ENCODE measurements around the gene TMEM184B.

The TMEM184B gene

DNA sequence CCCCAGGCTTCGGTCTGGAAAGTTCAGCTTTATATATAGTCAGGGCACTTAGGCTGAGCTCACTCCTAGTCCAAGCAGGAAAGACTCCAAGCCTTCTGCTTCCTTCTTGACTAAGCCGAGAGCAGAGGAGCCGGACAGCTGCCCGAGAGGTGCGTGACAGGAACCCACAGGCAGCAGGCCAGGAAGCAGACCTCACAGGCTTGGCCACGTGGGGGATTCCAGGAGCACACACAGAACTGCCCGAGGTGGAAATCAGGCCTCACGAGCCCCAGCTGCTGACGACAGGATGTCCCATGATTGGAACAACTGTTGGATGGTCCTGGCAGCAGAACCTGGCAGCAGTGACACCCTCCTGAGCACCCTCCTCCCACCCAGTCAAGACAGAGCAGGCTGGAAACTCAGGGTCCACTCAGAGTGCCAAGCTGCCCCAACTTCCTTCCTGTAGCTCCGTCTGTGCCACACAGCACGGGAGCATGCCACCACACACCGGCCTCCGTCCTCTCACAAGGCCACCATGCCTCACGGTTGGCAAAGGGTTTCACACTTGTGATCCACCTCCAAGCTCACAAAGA is 96.6 kb downstream of the TMEM184B start:
- peaks cover 51% of the 10 kb centered on the region for H3K4me1 ChIP-seq (ENCODE audit: control insufficient read depth, insufficient read depth, low read length, unreplicated experiment)

DNA sequence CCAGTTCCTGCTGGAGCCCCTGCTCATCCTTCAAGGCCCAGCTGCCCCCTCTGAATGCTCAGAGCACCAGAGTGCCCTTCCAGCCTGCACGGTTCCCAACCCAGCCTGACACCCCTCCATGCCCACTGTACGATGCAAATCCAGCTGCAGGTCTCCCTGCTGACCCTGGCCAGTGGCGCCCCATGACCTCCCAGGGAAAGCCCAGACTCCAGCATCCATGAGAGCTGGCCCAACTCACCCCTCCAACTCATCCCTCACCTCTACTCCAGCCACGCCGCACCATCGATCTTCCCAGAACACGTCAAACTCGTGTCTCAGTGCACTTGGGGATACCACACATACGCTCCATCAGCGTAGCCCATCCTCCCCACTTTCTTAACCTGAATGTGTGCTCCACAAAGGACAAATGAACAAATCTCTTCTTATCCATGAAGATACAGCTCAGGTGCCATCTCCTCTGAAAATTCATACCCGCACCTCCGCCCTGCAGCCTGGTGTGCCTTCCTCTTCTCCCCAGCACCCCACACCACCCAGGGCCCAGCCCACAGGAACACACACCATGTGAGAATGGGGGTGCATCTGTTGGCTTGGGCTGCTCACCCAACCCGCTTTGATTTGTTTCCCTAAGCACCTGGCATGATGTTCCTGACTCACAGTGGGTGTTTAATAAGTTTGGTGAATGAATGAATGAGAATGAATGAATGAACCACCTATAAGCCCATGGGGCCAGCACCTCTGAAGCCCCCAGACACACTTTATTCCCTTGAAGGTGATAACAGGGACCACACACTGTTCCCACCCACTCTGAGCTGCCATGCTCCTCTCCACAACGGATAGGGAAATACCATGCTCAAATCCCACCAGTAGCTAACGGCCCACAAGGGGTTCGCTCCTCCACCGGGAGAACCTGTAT is 97.3 kb downstream of the TMEM184B start:
- Histone ChIP-seq H3K27ac (ENCODE audit: low read depth, low read length) (peak overlapping the region; percentile 39; the same call in 1 of the 2 replicates), H3K4me1 (ENCODE audit: control insufficient read depth, insufficient read depth, low read length, unreplicated experiment) (peaks cover 43% of the 10 kb centered on the region), H3K79me2 (ENCODE audit: control insufficient read depth, insufficient read depth, low read length, unreplicated experiment) (no peaks in the 10 kb centered on the region), H3K36me3 (ENCODE audit: insufficient read depth, low read length) (no peaks in the 10 kb centered on the region), H3K4me3 (ENCODE audit: low read depth, low read length) (no peak overlapping the region), H2AFZ (ENCODE audit: low read length, unreplicated experiment) (no peak overlapping the region), H3K27me3 (ENCODE audit: insufficient read depth, low read length) (no peaks in the 10 kb centered on the region)

More for the DNA sequence above, 96.6 kb downstream of the TMEM184B start:
- Histone ChIP-seq H3K27me3 (ENCODE audit: insufficient read depth, low read length) (no peaks in the 10 kb centered on the region), H3K4me3 (ENCODE audit: low read depth, low read length) (no peak overlapping the region), H3K36me3 (ENCODE audit: insufficient read depth, low read length) (no peaks in the 10 kb centered on the region), H3K27ac (ENCODE audit: low read depth, low read length) (peak overlapping the region; percentile 47; the same call in 1 of the 2 replicates), H3K79me2 (ENCODE audit: control insufficient read depth, insufficient read depth, low read length, unreplicated experiment) (no peaks in the 10 kb centered on the region), H2AFZ (ENCODE audit: low read length, unreplicated experiment) (no peak overlapping the region)

DNA sequence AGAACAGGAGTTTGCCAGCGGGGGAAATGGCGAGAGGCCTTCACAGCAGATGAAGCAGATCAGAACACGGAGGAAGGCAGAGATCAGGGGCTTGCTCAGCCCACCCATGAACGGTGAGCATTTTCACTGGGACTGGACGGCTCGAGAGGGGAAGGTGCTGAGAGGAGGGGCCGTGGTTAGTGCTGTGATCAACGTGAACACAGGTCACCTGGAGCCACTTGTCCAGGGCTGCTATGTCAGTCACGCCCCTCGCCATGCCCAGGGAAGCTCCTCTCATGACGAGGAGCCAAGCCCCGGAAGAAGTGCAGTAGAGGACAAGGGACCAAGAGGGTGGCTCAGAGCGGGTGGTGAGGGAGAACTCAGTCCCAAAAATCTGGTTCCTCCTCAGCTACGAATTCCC is 98.2 kb downstream of the TMEM184B start:
- Histone ChIP-seq H2AFZ (ENCODE audit: low read length, unreplicated experiment) (no peak overlapping the region), H3K79me2 (ENCODE audit: control insufficient read depth, insufficient read depth, low read length, unreplicated experiment) (no peaks in the 10 kb centered on the region), H3K27me3 (ENCODE audit: insufficient read depth, low read length) (no peaks in the 10 kb centered on the region), H3K27ac (ENCODE audit: low read depth, low read length) (no peak overlapping the region), H3K4me3 (ENCODE audit: low read depth, low read length) (no peak overlapping the region), H3K36me3 (ENCODE audit: insufficient read depth, low read length) (no peaks in the 10 kb centered on the region), H3K4me1 (ENCODE audit: control insufficient read depth, insufficient read depth, low read length, unreplicated experiment) (peaks cover 35% of the 10 kb centered on the region)

DNA sequence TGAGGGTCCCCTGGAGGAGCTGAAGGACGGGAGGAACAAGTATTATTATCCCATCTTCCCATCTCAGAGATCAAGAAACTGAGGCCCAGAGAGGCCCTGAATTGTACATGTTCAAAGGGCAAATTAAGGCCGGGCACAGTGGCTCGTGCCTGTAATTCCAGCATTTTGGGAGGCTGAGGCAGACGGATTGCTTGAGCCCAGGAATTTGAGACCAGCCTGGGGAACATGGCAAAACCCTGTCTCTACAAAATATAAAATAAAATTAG is 99.2 kb downstream of the TMEM184B start:
- Histone ChIP-seq H3K4me1 (ENCODE audit: control insufficient read depth, insufficient read depth, low read length, unreplicated experiment) (peaks cover 27% of the 10 kb centered on the region), H3K79me2 (ENCODE audit: control insufficient read depth, insufficient read depth, low read length, unreplicated experiment) (no peaks in the 10 kb centered on the region), H3K27ac (ENCODE audit: low read depth, low read length) (no peak overlapping the region), H3K27me3 (ENCODE audit: insufficient read depth, low read length) (no peaks in the 10 kb centered on the region), H3K4me3 (ENCODE audit: low read depth, low read length) (no peak overlapping the region), H2AFZ (ENCODE audit: low read length, unreplicated experiment) (no peak overlapping the region), H3K36me3 (ENCODE audit: insufficient read depth, low read length) (no peaks in the 10 kb centered on the region)

DNA sequence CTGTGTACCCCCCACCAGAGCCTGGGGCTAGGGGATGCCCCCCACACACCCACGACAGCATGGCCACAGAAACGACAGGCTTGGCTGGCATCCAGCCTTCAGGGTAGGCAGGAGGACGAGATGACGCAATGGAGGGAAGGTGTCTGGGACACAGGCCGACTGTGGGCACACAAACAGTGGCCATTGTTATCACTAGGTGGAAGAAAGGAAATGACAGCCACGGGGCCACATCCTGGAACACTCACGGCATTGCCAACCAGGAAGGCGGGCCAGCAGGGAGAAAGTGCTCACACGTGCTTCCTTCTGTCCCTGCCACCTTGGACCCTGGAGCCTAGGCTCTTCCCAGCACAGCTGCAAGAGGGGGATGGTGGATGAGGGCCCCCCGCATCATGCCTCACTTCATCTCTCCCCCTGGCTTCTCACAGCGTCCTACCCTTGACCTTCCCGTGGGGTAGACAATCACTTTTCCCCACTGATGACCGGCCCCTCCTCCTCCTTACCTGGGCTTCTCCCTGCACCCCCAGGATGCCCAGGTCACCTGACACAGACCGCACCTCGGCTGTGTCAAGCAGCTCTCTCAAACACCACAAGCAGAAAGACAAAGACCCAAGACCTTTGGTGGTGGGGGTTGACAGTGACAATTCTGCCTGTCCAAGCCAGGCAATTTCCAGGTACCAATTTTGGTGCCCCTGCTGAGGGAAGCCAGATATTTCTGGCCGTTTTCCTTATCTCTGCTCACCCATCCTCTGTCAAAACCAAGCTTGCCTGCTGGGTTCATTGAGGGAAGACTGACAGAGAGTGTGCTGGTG is 99.8 kb downstream of the TMEM184B start:
- Histone ChIP-seq H2AFZ (ENCODE audit: low read length, unreplicated experiment) (peak overlapping the region; percentile 1), H3K27me3 (ENCODE audit: insufficient read depth, low read length) (no peaks in the 10 kb centered on the region), H3K4me1 (ENCODE audit: control insufficient read depth, insufficient read depth, low read length, unreplicated experiment) (peaks cover 22% of the 10 kb centered on the region), H3K4me3 (ENCODE audit: low read depth, low read length) (no peak overlapping the region), H3K27ac (ENCODE audit: low read depth, low read length) (peak overlapping the region; percentile 48; the same call in 1 of the 2 replicates), H3K79me2 (ENCODE audit: control insufficient read depth, insufficient read depth, low read length, unreplicated experiment) (no peaks in the 10 kb centered on the region), H3K36me3 (ENCODE audit: insufficient read depth, low read length) (no peaks in the 10 kb centered on the region)

DNA sequence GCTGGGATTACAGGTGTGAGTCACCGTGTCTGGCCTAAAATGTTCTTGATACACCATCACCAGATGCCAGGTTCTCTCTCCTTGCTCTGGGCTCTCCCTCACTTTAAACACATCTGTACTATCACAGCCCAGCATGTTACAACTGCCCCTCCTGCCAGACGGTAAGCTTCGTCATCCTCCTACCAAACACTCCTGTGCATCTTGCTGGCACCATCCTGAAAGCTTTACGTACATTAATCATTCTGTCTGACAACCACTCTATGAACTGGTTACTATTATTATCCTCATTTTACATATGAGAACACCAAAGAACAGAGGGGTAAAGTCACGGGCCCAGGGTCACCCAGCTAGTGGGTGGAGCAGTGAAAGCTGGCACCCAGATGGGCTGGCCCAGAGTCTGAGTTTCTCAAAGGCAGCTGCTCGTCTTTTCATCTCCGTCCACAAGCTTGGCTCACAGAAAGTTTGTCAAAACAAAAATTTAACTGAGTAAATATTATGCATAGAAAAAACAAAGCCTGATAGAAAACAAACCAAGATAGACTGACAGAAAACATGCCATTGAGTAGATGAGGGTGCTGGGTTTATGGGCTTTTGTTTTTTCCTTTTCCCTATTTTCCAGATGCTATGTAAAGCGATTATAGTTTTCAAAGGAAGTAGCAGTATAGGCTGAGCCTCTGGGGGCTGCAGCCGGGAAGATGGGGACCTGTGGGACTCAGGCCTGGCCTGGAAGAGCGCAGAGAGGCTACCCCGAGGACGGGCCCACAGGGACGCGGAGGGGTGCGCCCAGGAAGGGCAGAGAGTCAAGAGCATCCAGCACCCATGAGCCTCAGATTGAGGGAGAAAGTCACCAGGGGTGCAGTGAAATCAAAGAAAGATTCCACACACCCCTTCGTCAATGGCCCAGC is 100.6 kb downstream of the TMEM184B start:
- peak overlapping the region; percentile 48; the same call in 1 of the 2 replicates for H3K27ac ChIP-seq (ENCODE audit: low read depth, low read length)
- peaks cover 16% of the 10 kb centered on the region for H3K4me1 ChIP-seq (ENCODE audit: control insufficient read depth, insufficient read depth, low read length, unreplicated experiment)
- no peak overlapping the region for H3K4me3 ChIP-seq (ENCODE audit: low read depth, low read length)

DNA sequence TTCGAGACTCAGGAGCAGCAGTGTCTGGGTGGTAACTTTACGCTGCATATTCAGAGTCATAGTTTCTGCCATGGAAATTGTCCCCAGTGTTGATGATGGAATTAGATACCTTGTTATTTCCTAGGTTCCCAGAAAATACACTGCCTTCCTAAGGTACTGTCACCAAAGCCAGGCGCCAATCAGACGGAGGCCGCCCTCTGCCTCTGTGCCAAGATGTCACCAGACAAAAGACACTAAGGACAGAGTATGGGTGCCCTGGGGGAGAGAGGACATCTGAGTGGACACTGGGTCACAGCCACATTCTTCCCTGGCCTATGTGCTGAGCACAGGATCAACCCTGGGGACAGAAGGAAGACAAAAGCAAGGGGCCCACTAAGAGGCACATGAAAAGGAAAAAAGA is 102.3 kb downstream of the TMEM184B start:
- no peaks in the 10 kb centered on the region for H3K27me3 ChIP-seq (ENCODE audit: insufficient read depth, low read length)
- H3K27ac ChIP-seq (ENCODE audit: low read depth, low read length), result no peak overlapping the region
- H2AFZ ChIP-seq (ENCODE audit: low read length, unreplicated experiment), result no peak overlapping the region
- no peaks in the 10 kb centered on the region for H3K36me3 ChIP-seq (ENCODE audit: insufficient read depth, low read length)
- no peak overlapping the region for H3K4me3 ChIP-seq (ENCODE audit: low read depth, low read length)
- H3K4me1 ChIP-seq (ENCODE audit: control insufficient read depth, insufficient read depth, low read length, unreplicated experiment), result peaks cover 12% of the 10 kb centered on the region
- no peaks in the 10 kb centered on the region for H3K79me2 ChIP-seq (ENCODE audit: control insufficient read depth, insufficient read depth, low read length, unreplicated experiment)

More for the DNA sequence above, 100.6 kb downstream of the TMEM184B start:
- Histone ChIP-seq H3K79me2 (ENCODE audit: control insufficient read depth, insufficient read depth, low read length, unreplicated experiment) (no peaks in the 10 kb centered on the region), H2AFZ (ENCODE audit: low read length, unreplicated experiment) (no peak overlapping the region), H3K27me3 (ENCODE audit: insufficient read depth, low read length) (no peaks in the 10 kb centered on the region), H3K36me3 (ENCODE audit: insufficient read depth, low read length) (no peaks in the 10 kb centered on the region)

All from ACC112 (cell line).